Gastroesophageal sphincter (tissue), 3 donors: Measurements from ENCODE around the gene THYN1.

ENCODE experiments used
- POLR2A ChIP-seq, 2 donors: fragments of 450-650 bp; IDR thresholded peaks; one replicate each; pipeline ENCODE4 v1.6.1; 2017; ENCODE audit warnings: antibody characterized with exemption in 2 of 2, mild to moderate bottlenecking in 2 of 2, moderate library complexity in 1 of 2
- POLR2AphosphoS5 ChIP-seq: sonication (generic); formaldehyde crosslinking; IDR thresholded peaks from one replicate; pipeline ENCODE4 v1.6.1; 2017; ENCODE audit warnings: antibody characterized with exemption
- TF ChIP-seq, protein P1 (sequence below), 4 experiments: fragments of 200-600 bp in 2 of 4; fragments of 450-650 bp in 2 of 4; sonication (generic) in 1 of 4; IDR thresholded peaks; one replicate each; pipeline ENCODE4 v1.5.1; 2017 to 2019; ENCODE audit warnings: antibody characterized with exemption in 4 of 4, mild to moderate bottlenecking in 2 of 4, moderate library complexity in 2 of 4

- TF ChIP-seq, protein P1, sequence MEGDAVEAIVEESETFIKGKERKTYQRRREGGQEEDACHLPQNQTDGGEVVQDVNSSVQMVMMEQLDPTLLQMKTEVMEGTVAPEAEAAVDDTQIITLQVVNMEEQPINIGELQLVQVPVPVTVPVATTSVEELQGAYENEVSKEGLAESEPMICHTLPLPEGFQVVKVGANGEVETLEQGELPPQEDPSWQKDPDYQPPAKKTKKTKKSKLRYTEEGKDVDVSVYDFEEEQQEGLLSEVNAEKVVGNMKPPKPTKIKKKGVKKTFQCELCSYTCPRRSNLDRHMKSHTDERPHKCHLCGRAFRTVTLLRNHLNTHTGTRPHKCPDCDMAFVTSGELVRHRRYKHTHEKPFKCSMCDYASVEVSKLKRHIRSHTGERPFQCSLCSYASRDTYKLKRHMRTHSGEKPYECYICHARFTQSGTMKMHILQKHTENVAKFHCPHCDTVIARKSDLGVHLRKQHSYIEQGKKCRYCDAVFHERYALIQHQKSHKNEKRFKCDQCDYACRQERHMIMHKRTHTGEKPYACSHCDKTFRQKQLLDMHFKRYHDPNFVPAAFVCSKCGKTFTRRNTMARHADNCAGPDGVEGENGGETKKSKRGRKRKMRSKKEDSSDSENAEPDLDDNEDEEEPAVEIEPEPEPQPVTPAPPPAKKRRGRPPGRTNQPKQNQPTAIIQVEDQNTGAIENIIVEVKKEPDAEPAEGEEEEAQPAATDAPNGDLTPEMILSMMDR (IDR thresholded peaks at IDR 0.05), result no peak
- TF ChIP-seq POLR2A (IDR thresholded peaks at IDR 0.05) (no peak), POLR2AphosphoS5 (no peak)
Measured at GRCh38 chr11:134276396-134277182, 23.4 kb upstream of the THYN1 start.
